Ishikawa (cell line): ENCODE measurements around the gene R3HDM2.

Source experiments
- CREB1 ChIP-seq: IDR thresholded peaks from 2 replicates; pipeline ENCODE4 v1.6.1; 2012; ENCODE audit warnings: low read depth
- EP300 ChIP-seq: IDR thresholded peaks from 2 replicates; pipeline ENCODE4 v1.6.1; 2012; ENCODE audit warnings: borderline replicate concordance
- FOXM1 ChIP-seq: IDR thresholded peaks from 2 replicates; pipeline ENCODE4 v1.6.1; 2012; ENCODE audit warnings: low read depth, borderline replicate concordance
- MAX ChIP-seq: IDR thresholded peaks from 2 replicates; pipeline ENCODE4 v1.6.1; 2012
- NFIC ChIP-seq: IDR thresholded peaks from 2 replicates; pipeline ENCODE4 v1.6.1; 2012
- RAD21 ChIP-seq: IDR thresholded peaks from 2 replicates; pipeline ENCODE4 v1.6.1; 2012; ENCODE audit warnings: low read depth
- YY1 ChIP-seq: IDR thresholded peaks from 2 replicates; pipeline ENCODE4 v1.6.1; 2012; ENCODE audit warnings: low read depth

GRCh38 chr12:57205186-57205585, 225.7 kb downstream of the R3HDM2 start:
- no peak for TF ChIP-seq CREB1
- no peak for TF ChIP-seq RAD21
- TF ChIP-seq YY1, result no peak
- TF ChIP-seq MAX, result no peak
- no peak for TF ChIP-seq FOXM1
- no peak for TF ChIP-seq NFIC
- TF ChIP-seq EP300, result no peak
